Skeletal muscle satellite cell (primary cell): Measurements from ENCODE around the gene ZNF536.
"Not testable (repeated sequence)": the region's sequence is repeated elsewhere in the genome, so short reads cannot be mapped to it uniquely, and the experiment has no call there.

Experiments used
- H3K27me3 ChIP-seq: 2 replicates; pipeline ENCODE4 v1.7.0; 2013; ENCODE audit warnings: low read length; ENCODE audit not compliant: control insufficient read depth, insufficient read depth
- H3K36me3 ChIP-seq: 2 replicates; pipeline ENCODE4 v1.7.0; 2013; ENCODE audit warnings: mild to moderate bottlenecking, control low read depth, low read length; ENCODE audit not compliant: insufficient read depth
- H3K4me1 ChIP-seq: 2 replicates; pipeline ENCODE4 v1.7.0; 2013; ENCODE audit warnings: low read length; ENCODE audit not compliant: control insufficient read depth, insufficient read depth
- H3K4me2 ChIP-seq: 2 replicates; pipeline ENCODE4 v1.7.0; 2013; ENCODE audit warnings: mild to moderate bottlenecking, low read length
- H3K4me3 ChIP-seq: 2 replicates; pipeline ENCODE4 v1.7.0; 2013; ENCODE audit warnings: low read length
- H3K9ac ChIP-seq: 2 replicates; pipeline ENCODE4 v1.7.0; 2013; ENCODE audit warnings: mild to moderate bottlenecking, low read depth, low read length, moderate library complexity
- H3K9me3 ChIP-seq: replicated peaks from 2 replicates; pipeline ENCODE4 v1.7.0; 2013; ENCODE audit warnings: mild to moderate bottlenecking, control low read depth, low read length

Gene ZNF536

DNA sequence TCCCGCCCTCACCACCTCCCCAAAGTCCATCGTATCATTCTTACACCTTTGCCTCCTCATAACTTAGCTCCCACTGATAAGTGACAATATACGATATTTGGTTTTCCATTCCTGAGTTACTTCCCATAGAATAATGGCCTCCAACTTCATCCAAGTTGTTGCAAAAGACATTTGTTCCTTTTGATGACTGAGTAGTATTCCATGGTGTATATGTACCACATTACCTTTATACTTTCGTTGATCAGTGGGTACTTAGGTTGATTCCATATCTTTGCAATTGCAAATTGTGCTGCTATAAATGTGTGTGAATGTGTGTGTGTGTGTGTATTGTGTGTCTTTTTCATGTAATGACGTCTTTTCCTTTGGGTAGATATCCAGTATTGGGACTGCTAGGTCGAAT is 109.6 kb downstream of the ZNF536 start:
- no peaks in the 10 kb centered on the region for H3K36me3 ChIP-seq
- H3K4me2 ChIP-seq = no peak overlapping the region
- no peak overlapping the region for H3K9ac ChIP-seq
- no peaks in the 10 kb centered on the region for H3K4me1 ChIP-seq
- no peaks in the 10 kb centered on the region for H3K27me3 ChIP-seq
- H3K4me3 ChIP-seq = no peak overlapping the region
- H3K9me3 ChIP-seq = peaks cover 2% of the 10 kb centered on the region

DNA sequence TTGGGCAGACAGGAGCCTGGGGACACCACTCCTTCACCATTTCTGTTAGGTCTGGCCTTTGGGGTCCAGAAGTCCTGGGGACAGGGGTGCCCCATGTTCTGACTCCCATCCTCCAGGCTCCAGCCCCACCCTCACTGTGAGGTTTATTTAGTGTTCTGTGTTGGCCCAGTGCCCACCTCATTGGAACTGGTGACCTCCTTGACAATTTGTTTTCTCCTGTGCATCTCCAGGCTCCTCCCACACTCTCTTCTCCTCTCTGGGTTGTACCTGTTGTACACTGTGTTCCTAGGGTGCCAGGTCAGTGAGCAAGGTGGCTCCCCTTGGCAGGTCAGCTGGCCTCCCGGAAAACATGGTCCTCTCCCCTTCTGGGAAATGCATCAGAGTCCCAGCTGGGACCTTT is 110.8 kb downstream of the ZNF536 start:
- Histone ChIP-seq H3K4me3 (no peak overlapping the region), H3K9me3 (peaks cover 2% of the 10 kb centered on the region), H3K27me3 (no peaks in the 10 kb centered on the region), H3K4me2 (no peak overlapping the region), H3K4me1 (no peaks in the 10 kb centered on the region), H3K36me3 (no peaks in the 10 kb centered on the region), H3K9ac (no peak overlapping the region)

DNA sequence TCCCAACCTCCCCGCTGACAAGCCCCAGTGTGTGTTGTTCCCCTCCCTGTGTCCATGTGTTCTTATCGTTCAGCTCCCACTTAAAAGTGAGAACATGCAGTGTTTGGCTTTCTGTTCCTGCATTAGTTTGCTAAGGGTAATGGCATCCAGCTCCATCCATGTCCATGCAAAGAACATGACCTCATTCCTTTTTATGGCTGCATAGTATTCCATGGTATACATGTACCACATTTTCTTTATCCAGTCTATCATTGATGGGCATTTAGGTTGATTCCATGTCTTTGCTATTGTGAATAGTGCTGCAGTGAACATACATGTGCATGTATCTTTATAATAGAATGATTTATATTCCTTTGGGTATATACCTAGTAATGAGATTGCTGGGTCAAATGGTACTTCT is 114.1 kb downstream of the ZNF536 start:
- H3K9ac ChIP-seq, H3K27me3 ChIP-seq, H3K4me2 ChIP-seq, H3K4me3 ChIP-seq, H3K4me1 ChIP-seq, H3K36me3 ChIP-seq, H3K9me3 ChIP-seq: not testable (repeated sequence)

DNA sequence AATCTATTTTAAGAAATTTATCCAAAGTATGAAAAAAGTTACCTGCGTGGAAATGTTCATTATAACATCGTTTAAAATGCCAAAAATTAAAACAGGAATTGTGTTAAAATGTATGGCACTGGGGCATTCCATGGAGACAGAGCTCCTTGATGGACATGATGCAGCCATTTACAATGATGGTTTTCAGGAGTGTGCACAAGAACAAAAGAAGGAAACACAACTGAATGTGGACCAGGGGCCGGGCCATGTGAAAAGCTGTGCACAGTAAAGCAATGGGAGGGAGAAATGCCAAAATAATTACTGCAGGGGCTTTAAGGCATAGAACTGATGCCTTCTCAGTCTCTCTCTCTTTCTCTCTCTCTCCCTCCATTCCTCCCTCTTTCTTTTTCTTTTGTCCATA is 115.0 kb downstream of the ZNF536 start:
- no peaks in the 10 kb centered on the region for H3K27me3 ChIP-seq
- H3K4me3 ChIP-seq = no peak overlapping the region
- H3K9ac ChIP-seq = no peak overlapping the region
- H3K4me1 ChIP-seq = peaks cover 5% of the 10 kb centered on the region
- H3K36me3 ChIP-seq = no peaks in the 10 kb centered on the region
- peaks cover 2% of the 10 kb centered on the region for H3K9me3 ChIP-seq
- no peak overlapping the region for H3K4me2 ChIP-seq

DNA sequence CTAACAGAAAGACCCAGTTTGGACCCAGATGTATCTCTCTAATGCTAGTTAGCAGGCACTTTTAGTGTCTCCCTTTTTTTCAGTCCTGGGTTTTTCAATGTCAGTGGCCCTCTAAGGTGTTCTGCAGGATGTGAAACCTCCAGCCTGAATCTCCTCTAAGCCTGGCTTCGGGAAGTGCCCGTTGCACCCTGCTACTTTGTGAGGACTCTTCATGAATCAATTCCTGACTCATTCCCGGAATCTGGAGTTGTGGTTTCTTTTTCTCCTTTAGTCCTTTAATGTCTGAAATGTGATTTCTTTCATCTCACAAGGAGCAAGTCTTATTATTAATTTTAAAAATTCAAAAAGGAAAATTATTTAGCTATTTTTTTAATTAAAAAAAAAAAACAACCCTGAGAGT is 116.0 kb downstream of the ZNF536 start:
- Histone ChIP-seq H3K4me3 (no peak overlapping the region), H3K4me2 (no peak overlapping the region), H3K27me3 (no peaks in the 10 kb centered on the region), H3K9ac (no peak overlapping the region), H3K4me1 (peaks cover 5% of the 10 kb centered on the region), H3K36me3 (no peaks in the 10 kb centered on the region), H3K9me3 (no peaks in the 10 kb centered on the region)

DNA sequence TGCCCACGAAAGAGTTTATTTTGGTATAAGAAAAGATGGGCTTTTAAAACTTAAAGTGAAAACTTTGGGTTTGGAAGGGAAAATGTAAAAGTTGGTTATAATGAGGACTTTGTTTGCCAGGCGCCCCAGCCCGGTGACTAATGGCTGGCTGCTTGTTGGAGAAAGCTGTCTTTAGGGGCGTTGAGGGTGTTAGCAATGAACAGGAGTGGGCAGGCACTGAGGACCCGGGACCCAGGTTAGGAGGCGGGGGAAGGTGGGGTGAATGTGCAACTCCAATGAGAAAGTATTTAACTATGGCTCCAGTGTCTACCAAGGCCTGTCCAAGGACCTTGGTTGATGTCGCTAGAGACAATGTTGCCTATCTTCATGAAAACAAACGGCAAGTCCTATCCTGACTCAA is 118.6 kb downstream of the ZNF536 start:
- H3K4me3 ChIP-seq = no peak overlapping the region
- no peaks in the 10 kb centered on the region for H3K27me3 ChIP-seq
- H3K9ac ChIP-seq = no peak overlapping the region
- no peaks in the 10 kb centered on the region for H3K9me3 ChIP-seq
- H3K4me2 ChIP-seq = no peak overlapping the region
- H3K36me3 ChIP-seq = no peaks in the 10 kb centered on the region
- H3K4me1 ChIP-seq = peaks cover 5% of the 10 kb centered on the region

DNA sequence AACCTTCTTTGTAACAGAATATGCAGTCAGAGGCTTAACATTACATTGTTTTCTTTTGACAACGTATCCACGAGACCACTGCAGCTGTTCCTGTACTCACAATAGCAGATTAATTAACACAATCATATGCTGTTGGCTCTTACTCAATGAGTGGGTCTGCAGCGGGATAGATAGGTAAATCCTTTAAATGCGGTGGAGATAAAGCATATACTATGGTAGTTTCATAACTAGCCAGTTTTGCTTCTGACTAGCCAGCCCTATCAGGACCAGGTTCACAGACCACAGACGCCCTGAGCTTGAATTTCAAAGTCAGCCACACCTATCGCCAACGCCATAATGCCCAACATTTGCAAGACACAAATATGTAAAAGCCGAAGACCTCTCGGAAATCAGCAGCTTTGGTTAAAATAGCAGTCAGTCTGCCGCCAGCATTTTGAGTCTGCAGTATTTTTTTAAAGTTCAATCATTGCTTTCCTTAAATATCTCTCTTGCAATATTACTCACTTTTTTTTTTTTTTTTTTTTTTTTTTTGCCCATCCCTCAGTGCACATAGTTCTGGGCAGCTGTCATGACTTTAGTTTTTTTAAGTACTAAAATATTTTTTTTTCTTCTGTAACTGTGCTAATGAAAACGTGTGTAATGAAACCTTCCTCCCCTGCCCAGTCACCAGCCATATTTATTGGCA is 120.5 kb downstream of the ZNF536 start:
- Histone ChIP-seq H3K36me3 (no peaks in the 10 kb centered on the region), H3K4me2 (peak overlapping the region; percentile 58), H3K4me1 (peaks cover 5% of the 10 kb centered on the region), H3K27me3 (no peaks in the 10 kb centered on the region), H3K9ac (peak overlapping the region; percentile 14), H3K9me3 (no peaks in the 10 kb centered on the region), H3K4me3 (peak overlapping the region; percentile 33)

DNA sequence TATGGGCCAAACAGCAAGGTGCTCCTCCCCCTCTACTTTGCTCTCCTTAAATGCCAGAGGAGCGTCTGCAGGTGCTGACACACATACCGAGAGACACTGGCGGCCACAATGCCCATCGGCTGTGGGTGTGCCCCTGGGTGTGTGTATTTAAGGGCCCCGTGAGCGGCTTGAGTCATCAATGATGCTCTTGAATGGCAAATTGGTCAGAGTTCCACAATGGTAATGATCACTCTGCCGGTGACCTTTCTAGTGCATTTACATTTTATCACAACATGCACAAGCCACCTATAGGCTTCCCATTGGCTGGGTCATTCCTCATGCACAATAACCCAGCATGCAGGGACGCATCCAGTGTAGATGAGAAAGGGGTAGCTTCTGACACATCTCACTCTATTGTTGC is 124.8 kb downstream of the ZNF536 start:
- H3K4me3 ChIP-seq = no peak overlapping the region
- no peak overlapping the region for H3K9ac ChIP-seq
- H3K4me2 ChIP-seq = no peak overlapping the region
- H3K9me3 ChIP-seq = no peaks in the 10 kb centered on the region
- no peaks in the 10 kb centered on the region for H3K36me3 ChIP-seq
- H3K4me1 ChIP-seq = no peaks in the 10 kb centered on the region
- no peaks in the 10 kb centered on the region for H3K27me3 ChIP-seq

DNA sequence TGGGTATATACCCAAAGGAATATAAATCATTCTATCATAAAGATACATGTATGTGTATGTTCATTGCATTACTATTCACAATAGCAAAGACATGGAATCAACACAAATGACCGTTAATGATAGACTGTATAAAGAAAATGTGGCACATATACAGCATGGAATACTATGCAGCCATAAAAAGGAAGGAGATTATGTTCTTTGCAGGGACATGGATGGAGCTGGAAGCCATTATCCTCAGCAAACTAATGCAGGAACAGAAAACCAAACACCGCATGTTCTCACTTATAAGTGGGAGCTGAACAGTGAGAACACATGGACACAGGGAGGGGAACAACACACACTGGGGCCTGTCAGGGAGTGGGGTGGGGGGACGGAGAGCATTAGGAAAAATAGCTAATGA is 125.9 kb downstream of the ZNF536 start:
- H3K36me3 ChIP-seq, H3K4me1 ChIP-seq, H3K9ac ChIP-seq, H3K4me3 ChIP-seq, H3K4me2 ChIP-seq, H3K27me3 ChIP-seq, H3K9me3 ChIP-seq: not testable (repeated sequence)

DNA sequence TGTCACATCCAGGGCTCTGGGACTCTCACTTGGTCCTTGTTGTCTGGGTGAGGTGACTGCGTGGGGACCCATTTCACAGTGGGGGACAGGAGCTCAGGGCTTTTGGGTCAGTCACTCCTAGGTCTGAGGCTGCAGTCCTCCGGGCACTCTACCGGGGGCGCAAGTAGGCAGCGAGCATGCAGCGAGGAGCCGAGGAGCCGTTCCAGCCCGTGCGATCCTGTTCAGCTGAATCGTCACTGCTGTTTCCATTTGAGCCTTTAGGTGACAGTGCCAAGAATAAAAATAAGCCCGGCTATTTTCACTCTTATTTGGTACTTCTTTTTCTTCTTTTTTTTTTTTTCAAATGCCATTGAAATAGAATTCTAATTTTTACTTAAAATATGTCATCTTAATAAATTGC is 126.5 kb downstream of the ZNF536 start:
- H3K27me3 ChIP-seq = no peaks in the 10 kb centered on the region
- H3K36me3 ChIP-seq = no peaks in the 10 kb centered on the region
- no peaks in the 10 kb centered on the region for H3K9me3 ChIP-seq
- H3K4me3 ChIP-seq = no peak overlapping the region
- H3K9ac ChIP-seq = no peak overlapping the region
- no peak overlapping the region for H3K4me2 ChIP-seq
- no peaks in the 10 kb centered on the region for H3K4me1 ChIP-seq

DNA sequence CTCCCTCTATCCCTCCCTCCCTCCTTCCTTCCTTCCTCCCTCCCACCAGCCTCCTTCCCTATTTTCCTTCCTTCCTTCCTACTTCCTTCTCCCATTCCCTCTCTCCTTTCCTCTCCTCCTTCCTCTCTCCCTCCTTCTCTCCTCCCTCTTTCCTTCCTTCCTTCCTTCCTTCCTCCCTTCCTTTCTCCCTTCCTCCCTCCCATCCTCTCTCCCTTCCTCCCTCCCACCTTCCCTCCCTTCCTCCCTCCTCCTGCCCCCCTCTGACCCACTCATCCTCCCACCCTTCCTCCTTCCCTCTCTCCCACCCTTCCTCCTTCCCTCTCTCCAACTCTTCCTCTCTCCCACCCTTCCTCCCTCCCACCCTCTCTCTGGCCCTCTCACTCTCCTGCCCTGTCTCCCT is 132.1 kb downstream of the ZNF536 start:
- Histone ChIP-seq H3K4me3 (no peak overlapping the region), H3K4me2 (no peak overlapping the region)

DNA sequence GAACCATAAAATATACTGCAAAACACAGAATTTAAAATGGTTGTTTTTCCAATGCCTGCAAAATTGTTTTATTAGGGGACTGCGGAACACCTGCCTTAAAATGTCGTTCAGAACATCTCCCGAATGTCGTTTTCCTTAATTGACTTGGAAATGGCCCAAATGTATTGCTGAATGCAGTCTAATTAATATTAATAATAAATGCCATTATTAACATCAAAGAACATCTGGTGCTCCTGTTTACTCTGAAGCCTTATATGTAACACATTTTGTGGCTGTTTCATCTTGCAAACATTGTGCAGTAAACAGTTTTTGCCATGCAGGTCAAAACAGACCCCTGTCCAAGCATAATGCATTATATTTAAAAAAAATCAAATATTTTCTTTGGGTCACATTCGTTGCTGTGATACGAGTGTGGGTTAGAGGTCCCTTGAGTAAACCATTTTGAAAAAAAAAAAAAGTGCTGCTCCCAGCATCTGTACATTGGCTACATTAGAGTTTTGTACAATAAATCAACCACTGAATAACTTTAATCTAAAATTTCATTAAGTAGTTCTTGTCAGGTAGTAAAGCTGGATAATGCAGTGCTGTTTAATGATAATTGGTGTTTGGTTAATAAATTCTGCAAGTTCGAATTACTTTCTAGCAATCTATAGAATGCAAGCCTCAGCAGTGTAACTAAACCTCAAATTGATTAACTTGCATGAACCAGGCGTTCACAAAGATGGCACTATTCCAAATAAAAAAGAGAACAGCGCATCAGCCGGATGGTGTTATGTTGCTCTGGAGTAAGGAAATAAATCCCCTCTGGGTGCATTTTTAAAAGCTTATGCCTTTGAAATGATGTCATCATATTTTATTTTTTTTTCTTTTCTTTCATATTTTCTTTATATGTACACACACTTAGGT is 140.2 kb downstream of the ZNF536 start:
- Histone ChIP-seq H3K4me2 (no peak overlapping the region), H3K9me3 (no peaks in the 10 kb centered on the region), H3K9ac (no peak overlapping the region), H3K4me3 (no peak overlapping the region), H3K27me3 (no peaks in the 10 kb centered on the region), H3K36me3 (no peaks in the 10 kb centered on the region), H3K4me1 (peaks cover 4% of the 10 kb centered on the region)

More for the DNA sequence above, 132.1 kb downstream of the ZNF536 start:
- H3K9ac ChIP-seq = no peak overlapping the region
- H3K9me3 ChIP-seq = no peaks in the 10 kb centered on the region
- no peaks in the 10 kb centered on the region for H3K36me3 ChIP-seq
- no peaks in the 10 kb centered on the region for H3K4me1 ChIP-seq
- no peaks in the 10 kb centered on the region for H3K27me3 ChIP-seq
